NB4 (cell line): ENCODE measurements around the gene BCL6.

Source experiments
- MYC ChIP-seq: IDR thresholded peaks from 2 replicates; pipeline ENCODE4 v1.6.1; 2011; ENCODE audit warnings: low read depth, low read length
- POLR2A ChIP-seq: IDR thresholded peaks from 2 replicates; pipeline ENCODE4 v1.6.1; 2011; ENCODE audit warnings: mild to moderate bottlenecking; ENCODE audit not compliant: insufficient read length; ENCODE audit errors: extremely low read depth
- TF ChIP-seq, protein P1 (sequence below): IDR thresholded peaks from one replicate; pipeline ENCODE4 v1.5.1; 2012; ENCODE audit warnings: low read depth, low read length

DNA sequence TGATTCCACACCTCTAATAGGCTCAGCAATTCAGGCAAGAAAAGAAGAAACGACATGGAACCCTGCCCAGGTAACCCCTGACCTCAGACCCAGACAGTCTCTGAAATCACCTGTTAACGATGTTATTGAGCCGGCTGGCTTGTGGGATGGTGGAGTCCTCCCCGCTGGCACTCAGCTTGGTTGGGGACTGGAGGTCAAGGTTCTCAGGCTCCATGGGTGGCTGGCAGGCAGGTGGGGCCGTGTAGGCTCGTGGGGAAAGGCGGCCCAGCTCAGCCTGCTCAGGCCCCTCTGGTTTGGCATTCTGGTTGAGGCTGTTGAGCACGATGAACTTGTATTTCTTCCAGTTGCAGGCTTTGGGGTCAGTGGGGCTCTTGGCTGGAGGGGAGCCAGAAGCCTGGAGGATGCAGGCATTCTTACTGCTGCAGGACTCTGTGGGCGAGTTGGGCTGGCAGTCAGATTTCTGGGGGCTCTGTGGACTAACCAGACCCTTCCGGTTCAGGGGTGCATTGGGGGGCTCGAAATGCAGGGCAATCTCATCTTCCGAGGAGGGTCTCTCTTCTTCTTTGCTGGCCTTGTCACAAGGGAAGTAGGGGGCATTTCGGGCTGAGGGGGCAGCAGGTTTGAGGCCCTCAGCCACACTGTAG, 16.2 kb downstream of the BCL6 start:
- TF ChIP-seq, protein P1, sequence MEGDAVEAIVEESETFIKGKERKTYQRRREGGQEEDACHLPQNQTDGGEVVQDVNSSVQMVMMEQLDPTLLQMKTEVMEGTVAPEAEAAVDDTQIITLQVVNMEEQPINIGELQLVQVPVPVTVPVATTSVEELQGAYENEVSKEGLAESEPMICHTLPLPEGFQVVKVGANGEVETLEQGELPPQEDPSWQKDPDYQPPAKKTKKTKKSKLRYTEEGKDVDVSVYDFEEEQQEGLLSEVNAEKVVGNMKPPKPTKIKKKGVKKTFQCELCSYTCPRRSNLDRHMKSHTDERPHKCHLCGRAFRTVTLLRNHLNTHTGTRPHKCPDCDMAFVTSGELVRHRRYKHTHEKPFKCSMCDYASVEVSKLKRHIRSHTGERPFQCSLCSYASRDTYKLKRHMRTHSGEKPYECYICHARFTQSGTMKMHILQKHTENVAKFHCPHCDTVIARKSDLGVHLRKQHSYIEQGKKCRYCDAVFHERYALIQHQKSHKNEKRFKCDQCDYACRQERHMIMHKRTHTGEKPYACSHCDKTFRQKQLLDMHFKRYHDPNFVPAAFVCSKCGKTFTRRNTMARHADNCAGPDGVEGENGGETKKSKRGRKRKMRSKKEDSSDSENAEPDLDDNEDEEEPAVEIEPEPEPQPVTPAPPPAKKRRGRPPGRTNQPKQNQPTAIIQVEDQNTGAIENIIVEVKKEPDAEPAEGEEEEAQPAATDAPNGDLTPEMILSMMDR, result no peak
- TF ChIP-seq POLR2A (no peak), MYC (no peak)
